ENCODE results near the gene BBS9. TPM values are rescaled to one million over a fixed set of nuclear protein-coding genes. Genes with fewer than 3 reads are reported as not detected.
A peak's percentile ranks its signal among the peaks of the same experiment; 100 is the strongest.

Gene BBS9
- total RNA-seq, 1 donor = 33.3 TPM

- no peaks in the 10 kb centered on the region for H3K9me3 ChIP-seq (ENCODE audit: low read depth, low read length)
- H3K27ac ChIP-seq (ENCODE audit: low read depth, low read length) = no peak overlapping the region
- DNase-seq (ENCODE audit: insufficient read length, low spot score, missing footprints) = no peak
- H3K4me3 ChIP-seq (ENCODE audit: insufficient read depth, low read length) = no peak overlapping the region
- TF ChIP-seq, protein P1, sequence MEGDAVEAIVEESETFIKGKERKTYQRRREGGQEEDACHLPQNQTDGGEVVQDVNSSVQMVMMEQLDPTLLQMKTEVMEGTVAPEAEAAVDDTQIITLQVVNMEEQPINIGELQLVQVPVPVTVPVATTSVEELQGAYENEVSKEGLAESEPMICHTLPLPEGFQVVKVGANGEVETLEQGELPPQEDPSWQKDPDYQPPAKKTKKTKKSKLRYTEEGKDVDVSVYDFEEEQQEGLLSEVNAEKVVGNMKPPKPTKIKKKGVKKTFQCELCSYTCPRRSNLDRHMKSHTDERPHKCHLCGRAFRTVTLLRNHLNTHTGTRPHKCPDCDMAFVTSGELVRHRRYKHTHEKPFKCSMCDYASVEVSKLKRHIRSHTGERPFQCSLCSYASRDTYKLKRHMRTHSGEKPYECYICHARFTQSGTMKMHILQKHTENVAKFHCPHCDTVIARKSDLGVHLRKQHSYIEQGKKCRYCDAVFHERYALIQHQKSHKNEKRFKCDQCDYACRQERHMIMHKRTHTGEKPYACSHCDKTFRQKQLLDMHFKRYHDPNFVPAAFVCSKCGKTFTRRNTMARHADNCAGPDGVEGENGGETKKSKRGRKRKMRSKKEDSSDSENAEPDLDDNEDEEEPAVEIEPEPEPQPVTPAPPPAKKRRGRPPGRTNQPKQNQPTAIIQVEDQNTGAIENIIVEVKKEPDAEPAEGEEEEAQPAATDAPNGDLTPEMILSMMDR (IDR thresholded peaks at IDR 0.05; ENCODE audit: extremely low read depth, low read depth, low read length) = no peak
- no peaks in the 10 kb centered on the region for H3K36me3 ChIP-seq (ENCODE audit: insufficient read depth, low read length)
- H4K20me1 ChIP-seq (ENCODE audit: insufficient read depth, low read length) = no peaks in the 10 kb centered on the region
- H3K4me2 ChIP-seq (ENCODE audit: insufficient read depth, low read length) = no peak overlapping the region
- H2AFZ ChIP-seq (ENCODE audit: low read length) = no peak overlapping the region
- no peaks in the 10 kb centered on the region for H3K79me2 ChIP-seq (ENCODE audit: insufficient read depth, low read length)
- H3K27me3 ChIP-seq (ENCODE audit: insufficient read depth, low read length) = no peaks in the 10 kb centered on the region
- H3K4me1 ChIP-seq (ENCODE audit: insufficient read depth, low read length) = peaks cover 4% of the 10 kb centered on the region
These were observed 318.7 kb downstream of the BBS9 start for GRCh38 chr7:33448035-33448434.

DNA sequence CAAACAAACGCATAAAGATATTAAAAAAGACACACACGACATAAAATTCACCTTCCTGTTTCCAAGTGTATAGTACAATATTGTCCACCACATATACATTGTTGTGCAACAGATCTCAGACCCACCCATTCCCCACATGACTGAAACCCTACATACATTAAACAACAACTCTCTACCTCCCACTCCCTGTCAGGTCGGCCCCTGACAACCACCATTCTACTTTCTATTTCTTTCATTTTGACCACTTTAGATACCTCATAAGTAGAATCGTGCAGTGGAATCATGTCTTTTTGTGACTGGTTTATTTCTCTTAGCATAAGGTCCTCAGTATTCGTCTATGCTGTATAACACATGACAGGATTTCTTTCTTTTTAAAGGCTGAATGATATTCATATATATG lies 320.5 kb downstream of the BBS9 start:
- Histone ChIP-seq H3K27ac (ENCODE audit: low read depth, low read length) (no peak overlapping the region), H4K20me1 (ENCODE audit: insufficient read depth, low read length) (no peaks in the 10 kb centered on the region), H3K4me3 (ENCODE audit: insufficient read depth, low read length) (no peak overlapping the region), H3K27me3 (ENCODE audit: insufficient read depth, low read length) (no peaks in the 10 kb centered on the region), H2AFZ (ENCODE audit: low read length) (no peak overlapping the region), H3K4me2 (ENCODE audit: insufficient read depth, low read length) (no peak overlapping the region), H3K4me1 (ENCODE audit: insufficient read depth, low read length) (peaks cover 9% of the 10 kb centered on the region), H3K9me3 (ENCODE audit: low read depth, low read length) (no peaks in the 10 kb centered on the region), H3K36me3 (ENCODE audit: insufficient read depth, low read length) (no peaks in the 10 kb centered on the region), H3K79me2 (ENCODE audit: insufficient read depth, low read length) (no peaks in the 10 kb centered on the region)
- DNase-seq (ENCODE audit: insufficient read length, low spot score, missing footprints) = no peak
- TF ChIP-seq, protein P1 (IDR thresholded peaks at IDR 0.05; ENCODE audit: extremely low read depth, low read depth, low read length) = no peak

GRCh38 chr7:33452805-33453502 lies 323.6 kb downstream of the BBS9 start:
- Histone ChIP-seq H3K9me3 (ENCODE audit: low read depth, low read length) (no peaks in the 10 kb centered on the region), H3K27me3 (ENCODE audit: insufficient read depth, low read length) (no peaks in the 10 kb centered on the region), H3K79me2 (ENCODE audit: insufficient read depth, low read length) (no peaks in the 10 kb centered on the region), H3K4me2 (ENCODE audit: insufficient read depth, low read length) (no peak overlapping the region), H4K20me1 (ENCODE audit: insufficient read depth, low read length) (no peaks in the 10 kb centered on the region), H3K4me1 (ENCODE audit: insufficient read depth, low read length) (peaks cover 9% of the 10 kb centered on the region), H3K27ac (ENCODE audit: low read depth, low read length) (peak overlapping the region; percentile 60), H3K36me3 (ENCODE audit: insufficient read depth, low read length) (no peaks in the 10 kb centered on the region), H2AFZ (ENCODE audit: low read length) (peak overlapping the region; percentile 41), H3K4me3 (ENCODE audit: insufficient read depth, low read length) (no peak overlapping the region)
- TF ChIP-seq, protein P1 (IDR thresholded peaks at IDR 0.05; ENCODE audit: extremely low read depth, low read depth, low read length) = no peak
- DNase-seq (ENCODE audit: insufficient read length, low spot score, missing footprints) = no peak

DNA sequence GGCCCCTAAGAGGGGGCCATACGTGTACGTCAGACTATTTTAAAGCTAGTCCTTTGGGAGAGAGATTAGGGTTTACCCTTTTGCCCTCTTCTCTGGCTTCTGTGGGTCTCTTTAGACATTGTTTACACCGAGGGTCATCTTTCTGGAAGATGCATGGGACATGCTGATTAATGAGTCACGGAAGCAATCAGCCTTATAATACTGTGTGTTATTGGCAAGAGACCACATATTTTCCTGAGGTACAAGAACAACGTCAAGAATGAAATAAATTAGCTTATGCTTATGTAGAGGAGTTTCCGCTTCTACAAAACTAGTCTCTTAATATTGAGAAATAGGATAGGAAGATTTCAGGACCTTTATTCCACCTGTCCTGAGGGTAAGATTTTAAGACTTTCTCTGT lies 327.7 kb downstream of the BBS9 start:
- DNase-seq (ENCODE audit: insufficient read length, low spot score, missing footprints) = no peak
- H3K4me2 ChIP-seq (ENCODE audit: insufficient read depth, low read length) = no peak overlapping the region
- no peak overlapping the region for H2AFZ ChIP-seq (ENCODE audit: low read length)
- H3K27ac ChIP-seq (ENCODE audit: low read depth, low read length) = no peak overlapping the region
- no peaks in the 10 kb centered on the region for H3K9me3 ChIP-seq (ENCODE audit: low read depth, low read length)
- H3K27me3 ChIP-seq (ENCODE audit: insufficient read depth, low read length) = no peaks in the 10 kb centered on the region
- H3K36me3 ChIP-seq (ENCODE audit: insufficient read depth, low read length) = no peaks in the 10 kb centered on the region
- peaks cover 9% of the 10 kb centered on the region for H3K4me1 ChIP-seq (ENCODE audit: insufficient read depth, low read length)
- TF ChIP-seq, protein P1 (IDR thresholded peaks at IDR 0.05; ENCODE audit: extremely low read depth, low read depth, low read length) = no peak
- H3K4me3 ChIP-seq (ENCODE audit: insufficient read depth, low read length) = no peak overlapping the region
- no peaks in the 10 kb centered on the region for H3K79me2 ChIP-seq (ENCODE audit: insufficient read depth, low read length)
- H4K20me1 ChIP-seq (ENCODE audit: insufficient read depth, low read length) = no peaks in the 10 kb centered on the region
